ENCODE data around the gene LCN9. TPM values are rescaled to one million over a fixed set of nuclear protein-coding genes. Genes with fewer than 3 reads are reported as not detected.

LCN9 gene
- total and polyA plus RNA-seq, 12 donors, result not detected

GRCh38 chr9:135641745-135642144, 21.4 kb upstream of the LCN9 start:
- Histone ChIP-seq H3K36me3 (replicated peaks in 1 of 2) (no peaks in the 10 kb centered on the region), H3K27ac (no peak overlapping the region), H3K4me1 (replicated peaks in 1 of 2) (no peaks in the 10 kb centered on the region), H3K9me3 (replicated peaks in 1 of 3) (peaks cover 0 to 14% (median 0%) of the 10 kb centered on the region in 3 donors), H3K27me3 (peaks cover 4% of the 10 kb centered on the region), H3K4me3 (no peak overlapping the region)
- intact Hi-C loops (cut with DNase I), result no loop called here
- 48 to 70% (median 64%) methylated on average over 8 of the region's 8 CpGs for WGBS, 4 donors
- no peak for DNase-seq
- TF ChIP-seq CTCF (IDR thresholded peaks at IDR 0.05) (no peak), POLR2A (IDR thresholded peaks at IDR 0.05) (no peak)

- no peak for DNase-seq
- Histone ChIP-seq H3K9me3 (replicated peaks in 1 of 3) (peaks cover 0 to 32% (median 0%) of the 10 kb centered on the region in 3 donors), H3K4me3 (no peak overlapping the region), H3K27ac (no peak overlapping the region), H3K36me3 (replicated peaks in 1 of 2) (no peaks in the 10 kb centered on the region), H3K27me3 (no peaks in the 10 kb centered on the region), H3K4me1 (replicated peaks in 1 of 2) (no peaks in the 10 kb centered on the region)
- 74 to 81% (median 81%) methylated on average over 5 of the region's 5 CpGs for WGBS, 4 donors
- intact Hi-C loops (cut with DNase I), result no loop called here
- TF ChIP-seq CTCF (IDR thresholded peaks at IDR 0.05), result no peak
These were observed 18.4 kb upstream of the LCN9 start for GRCh38 chr9:135644631-135645218.

GRCh38 chr9:135647884-135648283, 15.2 kb upstream of the LCN9 start:
- intact Hi-C loops (cut with DNase I), result no loop called here

More at GRCh38 chr9:135647884-135648283, 15.2 kb upstream of the LCN9 start:
- no peaks in the 10 kb centered on the region for H3K4me1 ChIP-seq (replicated peaks in 1 of 2)
- H3K27me3 ChIP-seq, result peaks cover under 1% of the 10 kb centered on the region
- no peaks in the 10 kb centered on the region for H3K36me3 ChIP-seq (replicated peaks in 1 of 2)
- H3K27ac ChIP-seq, result no peak overlapping the region
- DNase-seq, result no peak
- no peak overlapping the region for H3K4me3 ChIP-seq
- WGBS, 4 donors, result 76 to 81% (median 79%) methylated on average over 4 of the region's 4 CpGs
- H3K9me3 ChIP-seq (replicated peaks in 1 of 3), result peaks cover 0 to 32% (median 0%) of the 10 kb centered on the region in 3 donors
- no peak for TF ChIP-seq CTCF (IDR thresholded peaks at IDR 0.05)
- no peak for TF ChIP-seq POLR2A (IDR thresholded peaks at IDR 0.05)

Data from adrenal gland (tissue), 12 donors.